WTC11 (cell line): ENCODE data around the gene PTGIS. TPM values are rescaled to one million over a fixed set of nuclear protein-coding genes. Genes with fewer than 3 reads are reported as not detected.

Experiments used
- ATAC-seq: fragments of 200-7000 bp; cut with Tn5 transposase; 2 replicates; pipeline ENCODE4 v1.10.0; 2021; ENCODE audit warnings: mild to moderate bottlenecking, moderate library complexity
- CTCF ChIA-PET: fragments of 300-600 bp; sonication (Branson Sonifier 250); formaldehyde crosslinking; loops from one replicate; lab custom pipeline; 2021; ENCODE audit warnings: antibody characterized with exemption; lab: Charles Lee
- POLR2A ChIA-PET: fragments of 350-600 bp; sonication (Branson Sonifier 250); formaldehyde crosslinking; loops from one replicate; lab custom pipeline; 2021; ENCODE audit warnings: antibody characterized with exemption; lab: Charles Lee
- DNase-seq: peaks from one replicate; pipeline ENCODE4 v3.0.0; 2021; ENCODE audit warnings: low spot score
- H3K27ac Mint-ChIP-seq: 2 replicates; pipeline ENCODE4 v1.8.0; 2021; ENCODE audit warnings: mixed read lengths
- H3K27me3 Mint-ChIP-seq: 2 replicates; pipeline ENCODE4 v1.8.0; 2021; ENCODE audit warnings: low read depth, mild to moderate bottlenecking, moderate library complexity, mixed read lengths
- H3K36me3 Mint-ChIP-seq: 2 replicates; pipeline ENCODE4 v1.8.0; 2021; ENCODE audit warnings: mixed read lengths
- H3K4me1 Mint-ChIP-seq: 2 replicates; pipeline ENCODE4 v1.8.0; 2022; ENCODE audit warnings: mixed read lengths
- H3K4me3 Mint-ChIP-seq: 2 replicates; pipeline ENCODE4 v1.8.0; 2021; ENCODE audit warnings: mild to moderate bottlenecking, moderate library complexity, mixed read lengths
- H3K9me3 Mint-ChIP-seq: 2 replicates; pipeline ENCODE4 v1.8.0; 2021; ENCODE audit warnings: mixed read lengths
- ERG ChIP-seq: fragments of 250-450 bp; sonication (Bioruptor Pico); IDR thresholded peaks from 2 replicates; pipeline ENCODE4 v1.8.0; 2021; ENCODE audit warnings: mild to moderate bottlenecking
- FOXP1 ChIP-seq: sonication (generic); formaldehyde crosslinking; IDR thresholded peaks from 2 replicates; pipeline ENCODE4 v1.8.0; 2022; ENCODE audit warnings: missing genetic modification reagents, mild to moderate bottlenecking, moderate library complexity, borderline replicate concordance
- HMGA2 ChIP-seq: fragments of 250-450 bp; sonication (Bioruptor Pico); IDR thresholded peaks from 2 replicates; pipeline ENCODE4 v1.4.0; 2021; ENCODE audit warnings: mild to moderate bottlenecking, moderate library complexity
- JUN ChIP-seq: sonication (generic); formaldehyde crosslinking; IDR thresholded peaks from 2 replicates; pipeline ENCODE4 v1.8.0; 2023; ENCODE audit warnings: mild to moderate bottlenecking, missing genetic modification reagents
- NR1H2 ChIP-seq: sonication (generic); formaldehyde crosslinking; IDR thresholded peaks from 2 replicates; pipeline ENCODE4 v1.9.0; 2021; ENCODE audit warnings: mild to moderate bottlenecking, moderate library complexity, missing genetic modification reagents
- SP1 ChIP-seq: sonication (generic); formaldehyde crosslinking; conservative IDR thresholded peaks from 2 replicates; pipeline ENCODE4 v1.8.1; 2022; ENCODE audit warnings: missing genetic modification reagents
- TP53 ChIP-seq: sonication (generic); formaldehyde crosslinking; IDR thresholded peaks from 2 replicates; pipeline ENCODE4 v1.8.1; 2023; ENCODE audit warnings: mild to moderate bottlenecking, missing genetic modification reagents
- USF1 ChIP-seq: sonication (generic); formaldehyde crosslinking; IDR thresholded peaks from 2 replicates; pipeline ENCODE4 v1.8.0; 2022; ENCODE audit warnings: mild to moderate bottlenecking, missing genetic modification reagents
- ZBTB43 ChIP-seq: sonication (generic); formaldehyde crosslinking; IDR thresholded peaks from 2 replicates; pipeline ENCODE4 v1.8.1; 2023; ENCODE audit warnings: mild to moderate bottlenecking, missing genetic modification reagents
- ZNF416 ChIP-seq: fragments of 250-450 bp; sonication (Bioruptor Pico); IDR thresholded peaks from 2 replicates; pipeline ENCODE4 v1.9.0; 2021; ENCODE audit warnings: mild to moderate bottlenecking, inconsistent platforms
- ZNF423 ChIP-seq: fragments of 250-450 bp; sonication (Bioruptor Pico); IDR thresholded peaks from 2 replicates; pipeline ENCODE4 v2.1.2; 2022; ENCODE audit warnings: mild to moderate bottlenecking, moderate library complexity
- total RNA-seq: library from RNA; stranded (reverse); gene quantifications from 3 replicates; pipeline ENCODE4 v1.2.3, GENCODE V29; 2021
- TF ChIP-seq, protein P1 (sequence below): fragments of 250-450 bp; sonication (Bioruptor Pico); conservative IDR thresholded peaks from 2 replicates; pipeline ENCODE4 v1.9.0; 2021; ENCODE audit warnings: mild to moderate bottlenecking
- TF ChIP-seq, protein P2 (sequence below): sonication (generic); formaldehyde crosslinking; IDR thresholded peaks from 2 replicates; pipeline ENCODE4 v1.8.1; 2022; ENCODE audit warnings: low read depth, missing genetic modification reagents, borderline replicate concordance
- TF ChIP-seq, protein P3 (sequence below): fragments of 250-450 bp; sonication (Bioruptor Pico); IDR thresholded peaks from 2 replicates; pipeline ENCODE4 v2.1.2; 2022; ENCODE audit warnings: mild to moderate bottlenecking, moderate library complexity
- TF ChIP-seq, protein P4 (sequence below): sonication (generic); formaldehyde crosslinking; IDR thresholded peaks from 2 replicates; pipeline ENCODE4 v1.8.1; 2023; ENCODE audit warnings: mild to moderate bottlenecking, missing genetic modification reagents

Gene PTGIS
- total RNA-seq, 1 experiment from 2014 or later: 24.3 TPM

DNA sequence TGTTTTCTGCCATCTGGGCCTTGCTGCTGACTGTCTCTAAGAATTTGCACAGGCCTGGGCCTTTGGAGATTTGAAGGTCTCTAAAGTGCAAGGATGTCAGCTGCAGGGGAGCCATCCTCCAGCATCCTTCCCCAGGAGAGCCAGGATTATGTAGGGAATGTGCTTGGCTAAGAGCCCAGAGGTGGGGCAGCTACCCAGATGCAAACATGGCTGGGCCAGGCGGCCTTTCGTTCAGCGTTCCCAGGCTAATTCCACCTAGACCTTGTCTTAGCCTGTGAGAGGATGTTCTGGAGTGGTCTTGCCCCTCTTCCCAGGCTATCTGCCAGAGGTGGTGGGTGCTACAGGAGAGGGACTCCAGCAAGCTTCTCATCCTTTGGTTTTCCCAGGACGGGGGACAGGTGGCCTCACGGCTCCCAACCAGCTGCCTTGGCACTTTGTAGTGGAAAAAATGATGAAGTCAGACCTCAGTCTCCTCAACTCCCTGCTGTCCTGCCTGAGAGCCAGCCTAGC is 7.7 kb upstream of the PTGIS start (continued):
- TF ChIP-seq, protein P1, sequence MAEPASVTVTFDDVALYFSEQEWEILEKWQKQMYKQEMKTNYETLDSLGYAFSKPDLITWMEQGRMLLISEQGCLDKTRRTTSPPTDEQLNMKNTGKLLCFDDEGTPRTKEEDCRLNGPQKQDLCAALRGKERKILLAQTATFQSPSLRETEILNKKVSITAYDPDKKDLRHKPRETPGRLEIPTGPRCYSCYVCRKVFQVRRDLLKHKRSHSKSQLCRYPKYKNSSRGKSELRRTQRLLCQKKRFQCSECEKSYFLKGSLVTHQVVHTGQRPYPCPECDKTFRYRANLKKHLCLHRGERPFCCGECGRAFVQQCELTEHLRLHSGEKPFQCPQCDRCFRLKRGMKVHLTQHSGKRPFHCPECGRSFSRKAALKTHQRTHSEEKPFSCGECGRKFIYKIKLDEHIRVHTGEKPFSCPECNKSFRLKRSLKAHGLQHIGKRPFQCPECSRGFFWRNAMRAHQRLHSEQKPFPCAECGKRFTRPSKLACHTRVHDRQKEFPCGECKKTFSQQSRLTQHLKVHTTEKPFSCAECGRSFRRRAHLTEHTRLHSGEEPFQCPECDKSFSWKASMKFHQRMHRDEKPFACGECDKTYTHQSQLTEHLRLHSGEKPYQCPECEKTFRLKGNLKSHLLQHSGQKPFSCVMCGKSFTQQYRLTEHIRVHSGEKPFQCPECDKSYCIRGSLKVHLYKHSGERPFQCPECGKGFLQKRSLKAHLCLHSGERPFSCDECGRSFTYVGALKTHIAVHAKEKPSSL: no peak
- no peak for TF ChIP-seq NR1H2 (CRISPR knock-in tag)
- TF ChIP-seq, protein P2, sequence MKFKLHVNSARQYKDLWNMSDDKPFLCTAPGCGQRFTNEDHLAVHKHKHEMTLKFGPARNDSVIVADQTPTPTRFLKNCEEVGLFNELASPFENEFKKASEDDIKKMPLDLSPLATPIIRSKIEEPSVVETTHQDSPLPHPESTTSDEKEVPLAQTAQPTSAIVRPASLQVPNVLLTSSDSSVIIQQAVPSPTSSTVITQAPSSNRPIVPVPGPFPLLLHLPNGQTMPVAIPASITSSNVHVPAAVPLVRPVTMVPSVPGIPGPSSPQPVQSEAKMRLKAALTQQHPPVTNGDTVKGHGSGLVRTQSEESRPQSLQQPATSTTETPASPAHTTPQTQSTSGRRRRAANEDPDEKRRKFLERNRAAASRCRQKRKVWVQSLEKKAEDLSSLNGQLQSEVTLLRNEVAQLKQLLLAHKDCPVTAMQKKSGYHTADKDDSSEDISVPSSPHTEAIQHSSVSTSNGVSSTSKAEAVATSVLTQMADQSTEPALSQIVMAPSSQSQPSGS (CRISPR knock-in tag): no peak
- TF ChIP-seq ZBTB43 (CRISPR knock-in tag): no peak

GRCh38 chr20:49573900-49574416 is 6.0 kb upstream of the PTGIS start:
- CTCF ChIA-PET: no interaction called here
- TF ChIP-seq TP53 (CRISPR knock-in tag) (no peak), ZNF416 (CRISPR knock-in tag) (no peak), ZNF423 (no peak), ERG (CRISPR knock-in tag) (no peak), HMGA2 (CRISPR knock-in tag) (no peak)
- TF ChIP-seq, protein P3, sequence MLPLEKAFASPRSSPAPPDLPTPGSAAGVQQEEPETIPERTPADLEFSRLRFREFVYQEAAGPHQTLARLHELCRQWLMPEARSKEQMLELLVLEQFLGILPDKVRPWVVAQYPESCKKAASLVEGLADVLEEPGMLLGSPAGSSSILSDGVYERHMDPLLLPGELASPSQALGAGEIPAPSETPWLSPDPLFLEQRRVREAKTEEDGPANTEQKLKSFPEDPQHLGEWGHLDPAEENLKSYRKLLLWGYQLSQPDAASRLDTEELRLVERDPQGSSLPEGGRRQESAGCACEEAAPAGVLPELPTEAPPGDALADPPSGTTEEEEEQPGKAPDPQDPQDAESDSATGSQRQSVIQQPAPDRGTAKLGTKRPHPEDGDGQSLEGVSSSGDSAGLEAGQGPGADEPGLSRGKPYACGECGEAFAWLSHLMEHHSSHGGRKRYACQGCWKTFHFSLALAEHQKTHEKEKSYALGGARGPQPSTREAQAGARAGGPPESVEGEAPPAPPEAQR (CRISPR knock-in tag): no peak

DNA sequence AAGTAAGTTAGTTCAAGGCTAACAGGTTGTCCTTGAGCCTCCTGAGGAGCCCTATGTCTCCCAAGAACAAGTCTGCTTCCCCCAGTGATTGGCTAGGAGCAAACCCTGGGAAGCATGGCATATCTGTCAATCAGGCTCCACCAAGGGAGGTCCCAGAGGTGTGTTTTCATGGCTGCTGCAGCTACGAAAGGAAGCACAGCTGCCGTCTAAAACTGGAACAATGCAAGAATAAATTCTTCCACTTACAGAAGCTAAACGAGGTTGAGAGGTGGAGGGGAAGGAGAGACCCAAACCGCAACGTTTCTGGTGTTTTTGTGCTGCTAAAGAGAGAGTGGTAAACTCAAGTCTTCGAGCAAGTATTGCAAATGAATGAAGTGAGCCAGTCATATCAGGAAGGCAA is 4.9 kb upstream of the PTGIS start:
- ATAC-seq (peak; percentile 14), DNase-seq (no peak)

More at GRCh38 chr20:49573900-49574416, 6.0 kb upstream of the PTGIS start:
- Mint-ChIP-seq H3K4me1 (peaks cover 34% of the 10 kb centered on the region), H3K4me3 (no peak overlapping the region), H3K9me3 (no peaks in the 10 kb centered on the region; the same call in 1 of the 2 replicates), H3K27me3 (no peaks in the 10 kb centered on the region), H3K36me3 (no peaks in the 10 kb centered on the region), H3K27ac (no peak overlapping the region)
- POLR2A ChIA-PET: no interaction called here
- ATAC-seq (no peak), DNase-seq (no peak)

More for the DNA sequence above, 4.9 kb upstream of the PTGIS start:
- peaks cover 37% of the 10 kb centered on the region for H3K4me1 Mint-ChIP-seq
- H3K9me3 Mint-ChIP-seq: no peaks in the 10 kb centered on the region; the same call in 1 of the 2 replicates
- H3K4me3 Mint-ChIP-seq: no peak overlapping the region
- CTCF ChIA-PET: interaction anchor here (1.3 to 1.9 kb wide), 2 partner anchors 31 to 37 kb away, joined by 5 read pairs; no protein-coding TSS in a partner anchor
- no peaks in the 10 kb centered on the region for H3K27me3 Mint-ChIP-seq
- H3K36me3 Mint-ChIP-seq: no peaks in the 10 kb centered on the region
- TF ChIP-seq USF1 (CRISPR knock-in tag): no peak
- TF ChIP-seq JUN (CRISPR knock-in tag): no peak
- TF ChIP-seq ZBTB43 (CRISPR knock-in tag): no peak
- no peak for TF ChIP-seq SP1
- no peak for TF ChIP-seq FOXP1
- TF ChIP-seq, protein P4, sequence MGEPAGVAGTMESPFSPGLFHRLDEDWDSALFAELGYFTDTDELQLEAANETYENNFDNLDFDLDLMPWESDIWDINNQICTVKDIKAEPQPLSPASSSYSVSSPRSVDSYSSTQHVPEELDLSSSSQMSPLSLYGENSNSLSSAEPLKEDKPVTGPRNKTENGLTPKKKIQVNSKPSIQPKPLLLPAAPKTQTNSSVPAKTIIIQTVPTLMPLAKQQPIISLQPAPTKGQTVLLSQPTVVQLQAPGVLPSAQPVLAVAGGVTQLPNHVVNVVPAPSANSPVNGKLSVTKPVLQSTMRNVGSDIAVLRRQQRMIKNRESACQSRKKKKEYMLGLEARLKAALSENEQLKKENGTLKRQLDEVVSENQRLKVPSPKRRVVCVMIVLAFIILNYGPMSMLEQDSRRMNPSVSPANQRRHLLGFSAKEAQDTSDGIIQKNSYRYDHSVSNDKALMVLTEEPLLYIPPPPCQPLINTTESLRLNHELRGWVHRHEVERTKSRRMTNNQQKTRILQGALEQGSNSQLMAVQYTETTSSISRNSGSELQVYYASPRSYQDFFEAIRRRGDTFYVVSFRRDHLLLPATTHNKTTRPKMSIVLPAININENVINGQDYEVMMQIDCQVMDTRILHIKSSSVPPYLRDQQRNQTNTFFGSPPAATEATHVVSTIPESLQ (CRISPR knock-in tag): no peak
- TF ChIP-seq, all 79 proteins: peak for 0
- no peak overlapping the region for H3K27ac Mint-ChIP-seq
- POLR2A ChIA-PET: interaction anchor here (0.7 kb wide), 1 partner anchor 291 kb away, joined by 3 read pairs; no protein-coding TSS in a partner anchor
